ENCODE results near the gene MEI1.
A peak's percentile ranks its signal among the peaks of the same experiment; 100 is the strongest.
"Not testable (repeated sequence)": the region's sequence is repeated elsewhere in the genome, so short reads cannot be mapped to it uniquely, and the experiment has no call there.

The MEI1 gene

GRCh38 chr22:41699264-41700107, at the start of gene MEI1:
TSS of gene MEI1 (plus strand) at chr22:41699503. CDS start at chr22:41699539, 36 bp downstream.
- DNase-seq (ENCODE audit: low spot score), result peak; percentile 84

- DNase-seq (ENCODE audit: low spot score), result no peak
These were observed 49.1 kb upstream of the MEI1 start for GRCh38 chr22:41650229-41650628.

GRCh38 chr22:41650821-41651220, 48.5 kb upstream of the MEI1 start:
- no peak for DNase-seq (ENCODE audit: low spot score)

- DNase-seq (ENCODE audit: low spot score), result no peak
These were observed 45.0 kb upstream of the MEI1 start for GRCh38 chr22:41654322-41654721.

- no peak for DNase-seq (ENCODE audit: low spot score)
These were observed 42.7 kb upstream of the MEI1 start for GRCh38 chr22:41656556-41656955.

- DNase-seq (ENCODE audit: low spot score), result no peak
These were observed 41.6 kb upstream of the MEI1 start for GRCh38 chr22:41657709-41658108.

GRCh38 chr22:41658869-41659268, 40.4 kb upstream of the MEI1 start:
- no peak for DNase-seq (ENCODE audit: low spot score)

- no peak for DNase-seq (ENCODE audit: low spot score)
These were observed 39.4 kb upstream of the MEI1 start for GRCh38 chr22:41659941-41660340.

- DNase-seq (ENCODE audit: low spot score), result no peak
These were observed 38.9 kb upstream of the MEI1 start for GRCh38 chr22:41660416-41660815.

GRCh38 chr22:41661088-41661487, 38.2 kb upstream of the MEI1 start:
- DNase-seq (ENCODE audit: low spot score), result no peak

GRCh38 chr22:41661713-41662112, 37.6 kb upstream of the MEI1 start:
- DNase-seq (ENCODE audit: low spot score), result no peak

- not testable (repeated sequence) for DNase-seq (ENCODE audit: low spot score)
These were observed 35.7 kb upstream of the MEI1 start for GRCh38 chr22:41663594-41663993.

- DNase-seq (ENCODE audit: low spot score), result no peak
These were observed 34.8 kb upstream of the MEI1 start for GRCh38 chr22:41664490-41664889.

- DNase-seq (ENCODE audit: low spot score), result no peak
These were observed 34.4 kb upstream of the MEI1 start for GRCh38 chr22:41664951-41665350.

- DNase-seq (ENCODE audit: low spot score), result no peak
These were observed 30.1 kb upstream of the MEI1 start for GRCh38 chr22:41668971-41669911.

GRCh38 chr22:41672096-41672495, 27.2 kb upstream of the MEI1 start:
- not testable (repeated sequence) for DNase-seq (ENCODE audit: low spot score)

GRCh38 chr22:41672780-41673509, 26.4 kb upstream of the MEI1 start:
- no peak for DNase-seq (ENCODE audit: low spot score)

- no peak for DNase-seq (ENCODE audit: low spot score)
These were observed 24.4 kb upstream of the MEI1 start for GRCh38 chr22:41674846-41675340.

GRCh38 chr22:41676134-41676533, 23.2 kb upstream of the MEI1 start:
- no peak for DNase-seq (ENCODE audit: low spot score)

- no peak for DNase-seq (ENCODE audit: low spot score)
These were observed 17.7 kb upstream of the MEI1 start for GRCh38 chr22:41681616-41682015.

GRCh38 chr22:41682033-41682807, 17.1 kb upstream of the MEI1 start:
- DNase-seq (ENCODE audit: low spot score), result peak; percentile 92

Measured in left forelimb (tissue), 1 donor.